Activated effector memory CD4-positive, alpha-beta T cell treated with Interleukin-2 at 50 U/mL for 16 hours (primary cell): ENCODE measurements around the gene RCHY1.
"Not testable (repeated sequence)": the region's sequence is repeated elsewhere in the genome, so short reads cannot be mapped to it uniquely, and the experiment has no call there.

Source experiments
- DNase-seq: peaks from one replicate; pipeline ENCODE4 v3.0.0-alpha.2; 2020

The RCHY1 gene

GRCh38 chr4:75514131-75514948 lies at the start of gene RCHY1, which contains the start of gene THAP6:
Gene RCHY1 (minus strand): TSS chr4:75514403. CDS start chr4:75514286, 117 bp downstream.
Gene THAP6 (plus strand): TSS chr4:75514473. CDS start chr4:75515453, 980 bp downstream.
- DNase-seq: peak; percentile 88

GRCh38 chr4:75561789-75562188 lies 47.6 kb upstream of the RCHY1 start:
- DNase-seq: no peak

- DNase-seq: no peak
Observed at GRCh38 chr4:75557696-75558095, 43.5 kb upstream of the RCHY1 start.

GRCh38 chr4:75555294-75556164 lies 41.3 kb upstream of the RCHY1 start, which contains the start of gene ODAPH:
Gene ODAPH (plus strand): TSS chr4:75556066. CDS start chr4:75556083, 17 bp downstream.
- DNase-seq: peak; percentile 20

- DNase-seq: no peak
Observed at GRCh38 chr4:75552452-75552851, 38.2 kb upstream of the RCHY1 start.

- no peak for DNase-seq
Observed at GRCh38 chr4:75549019-75549418, 34.8 kb upstream of the RCHY1 start.

GRCh38 chr4:75547647-75548387 lies 33.6 kb upstream of the RCHY1 start:
- DNase-seq: no peak

- no peak for DNase-seq
Observed at GRCh38 chr4:75545526-75545925, 31.3 kb upstream of the RCHY1 start.

GRCh38 chr4:75544870-75545269 lies 30.7 kb upstream of the RCHY1 start:
- no peak for DNase-seq

GRCh38 chr4:75544220-75544619 lies 30.0 kb upstream of the RCHY1 start:
- DNase-seq: not testable (repeated sequence)

GRCh38 chr4:75542824-75543223 lies 28.6 kb upstream of the RCHY1 start:
- no peak for DNase-seq

- DNase-seq: not testable (repeated sequence)
Observed at GRCh38 chr4:75537308-75537707, 23.1 kb upstream of the RCHY1 start.

- DNase-seq: not testable (repeated sequence)
Observed at GRCh38 chr4:75533926-75534325, 19.7 kb upstream of the RCHY1 start.

- not testable (repeated sequence) for DNase-seq
Observed at GRCh38 chr4:75533339-75533887, 19.2 kb upstream of the RCHY1 start.

- not testable (repeated sequence) for DNase-seq
Observed at GRCh38 chr4:75531536-75532143, 17.4 kb upstream of the RCHY1 start.

GRCh38 chr4:75530556-75531322 lies 16.5 kb upstream of the RCHY1 start:
- no peak for DNase-seq

GRCh38 chr4:75527482-75527881 lies 13.3 kb upstream of the RCHY1 start:
- DNase-seq: no peak

- no peak for DNase-seq
Observed at GRCh38 chr4:75525910-75526309, 11.7 kb upstream of the RCHY1 start.

GRCh38 chr4:75525086-75525485 lies 10.9 kb upstream of the RCHY1 start:
- DNase-seq: no peak

GRCh38 chr4:75519452-75519851 lies 5.2 kb upstream of the RCHY1 start:
- DNase-seq: not testable (repeated sequence)

- DNase-seq: no peak
Observed at GRCh38 chr4:75516144-75516543, 1.9 kb upstream of the RCHY1 start.
